SK-N-SH (cell line): Measurements from ENCODE around the gene CACNA2D4. TPM values are rescaled to one million over a fixed set of nuclear protein-coding genes. Genes with fewer than 3 reads are reported as not detected.

Source experiments
- EP300 ChIP-seq, 2 experiments: IDR thresholded peaks; 2 replicates each; pipeline versions ENCODE4 v1.4.0 to v1.6.1; 2012; ENCODE audit warnings: borderline replicate concordance in 1 of 2, low read depth in 1 of 2, low read length in 1 of 2
- EZH2phosphoT487 ChIP-seq: fragments of 200-600 bp; sonication (generic); IDR thresholded peaks from 2 replicates; pipeline ENCODE4 v1.6.1; 2017; ENCODE audit warnings: low read depth, mixed run types, mild to moderate bottlenecking, antibody characterized with exemption, moderate library complexity, borderline replicate concordance
- GABPA ChIP-seq: IDR thresholded peaks from 2 replicates; pipeline ENCODE4 v1.4.0; 2012; ENCODE audit warnings: low read depth, mild to moderate bottlenecking
- GATA2 ChIP-seq: sonication (generic); formaldehyde crosslinking; IDR thresholded peaks from 2 replicates; pipeline ENCODE4 v1.5.0; 2020; ENCODE audit warnings: mild to moderate bottlenecking, missing genetic modification reagents
- PBX3 ChIP-seq: IDR thresholded peaks from 2 replicates; pipeline ENCODE4; 2012
- polyA plus RNA-seq, 3 experiments: library from polyadenylated mRNA; depleted of rRNA; stranded (reverse); fragments of >200 nt; gene quantifications; 2 replicates each; pipeline ENCODE4 v1.2.3, GENCODE V29; 2012

Gene CACNA2D4
- polyA plus RNA-seq, 1 of the 3 experiments (the other 2 are of a cell fraction) = 0.02 TPM

GRCh38 chr12:1744932-1745331 lies 173.5 kb downstream of the CACNA2D4 start (continued):
- no peak for TF ChIP-seq PBX3
- no peak for TF ChIP-seq EP300 (IDR thresholded peaks at IDR 0.05; ENCODE audit: borderline replicate concordance in 1 of 2, low read depth in 1 of 2, low read length in 1 of 2)
- TF ChIP-seq GATA2 (CRISPR knock-in tag) = no peak
- no peak for TF ChIP-seq EZH2phosphoT487
- TF ChIP-seq GABPA = no peak

Other genes starting within 250 kb of the CACNA2D4 start
- 17.1 and 19.5 TPM in 2 replicates for gene ADIPOR2, start 227.6 kb downstream of the CACNA2D4 start, polyA plus RNA-seq (2012; rRNA removed)
- not detected in 2 replicates for gene LRTM2, start 98.1 kb downstream of the CACNA2D4 start, polyA plus RNA-seq (2012; rRNA removed)
- gene DCP1B, start 85.8 kb upstream of the CACNA2D4 start, polyA plus RNA-seq (2012; rRNA removed) = 18.8 and 23.2 TPM in 2 replicates
- gene CACNA1C, start 134.3 kb upstream of the CACNA2D4 start, polyA plus RNA-seq (2012; rRNA removed) = 1.5 and 1.6 TPM in 2 replicates